A549 (cell line): Measurements from ENCODE around the gene INPP5B. TPM values are rescaled to one million over a fixed set of nuclear protein-coding genes. Genes with fewer than 3 reads are reported as not detected.
"Not testable (repeated sequence)": the region's sequence is repeated elsewhere in the genome, so short reads cannot be mapped to it uniquely, and the experiment has no call there.

Experiments
- ATAC-seq, 2 experiments: fragments of 200-7000 bp in 1 of 2; fragments of >200 bp in 1 of 2; cut with Nextera tagmentation in 1 of 2; cut with Tn5 transposase in 1 of 2; 3 replicates each; pipeline versions ENCODE4 v1.8.0 to v1.9.1; 2018 to 2020; ENCODE audit warnings: mild to moderate bottlenecking in 1 of 2, moderate library complexity in 1 of 2
- CTCF ChIA-PET: fragments of 300-600 bp; sonication (Branson Sonifier 250); formaldehyde crosslinking; extraction: SDS; loops from one replicate; lab custom pipeline; 2021; ENCODE audit warnings: antibody characterized with exemption, inconsistent platforms; lab: Yijun Ruan, JAX
- POLR2A ChIA-PET: fragments of 350-600 bp; formaldehyde crosslinking; extraction: SDS; loops from one replicate; lab custom pipeline; 2021; ENCODE audit warnings: antibody characterized with exemption, inconsistent platforms; lab: Yijun Ruan, JAX
- DNase-seq, 2 experiments: peaks; one replicate each; pipeline versions ENCODE4 v3.0.0 to v3.0.0-alpha.2; 2011 to 2016; ENCODE audit warnings: low read depth in 1 of 2, low spot score in 1 of 2
- FAIRE-seq: peaks from 2 replicates; lab custom pipeline; 2011; peaks lifted over from hg19 to GRCh38; lab: Jason Lieb, UNC
- H3K27ac ChIP-seq, 2 experiments: fragments of >200 bp; sonication (Bioruptor Twin); formaldehyde crosslinking; 3 replicates each; pipeline ENCODE4 v1.5.1; 2016 to 2017
- H3K4me1 ChIP-seq: fragments of >200 bp; sonication (Bioruptor Twin); formaldehyde crosslinking; 3 replicates; pipeline ENCODE4 v1.6.1; 2016
- H3K4me2 ChIP-seq: fragments of >200 bp; sonication (Bioruptor Twin); formaldehyde crosslinking; 3 replicates; pipeline ENCODE4 v1.6.1; 2016
- H3K4me3 ChIP-seq: fragments of >200 bp; sonication (Bioruptor Twin); formaldehyde crosslinking; 3 replicates; pipeline ENCODE4 v1.5.1; 2016
- H3K9me3 ChIP-seq: fragments of >200 bp; sonication (Bioruptor Twin); formaldehyde crosslinking; 3 replicates; pipeline ENCODE4 v1.6.1; 2016
- BCL3 ChIP-seq: fragments of >200 bp; sonication (Bioruptor Twin); formaldehyde crosslinking; IDR thresholded peaks from 3 replicates; pipeline ENCODE4 v1.6.1; 2016
- CBX8 ChIP-seq: fragments of 200-600 bp; sonication (generic); IDR thresholded peaks from 2 replicates; pipeline ENCODE4 v1.6.1; 2016
- CEBPB ChIP-seq, 2 experiments: fragments of >200 bp in 1 of 2; sonication (Bioruptor Twin) in 1 of 2; formaldehyde crosslinking in 1 of 2; IDR thresholded peaks; 2 replicates each; pipeline ENCODE4 v1.6.1; 2012 to 2016
- CHD4 ChIP-seq: fragments of 200-600 bp; sonication (generic); IDR thresholded peaks from 2 replicates; pipeline ENCODE4 v1.6.1; 2016; ENCODE audit warnings: antibody characterized with exemption, mild to moderate bottlenecking, borderline replicate concordance
- E2F6 ChIP-seq: IDR thresholded peaks from 2 replicates; pipeline ENCODE4 v1.6.1; 2012; ENCODE audit warnings: low read depth, borderline replicate concordance
- ELK1 ChIP-seq: fragments of 150-350 bp; IDR thresholded peaks from 2 replicates; pipeline ENCODE4 v1.6.1; 2014; ENCODE audit warnings: low read depth, mild to moderate bottlenecking, low read length
- ESRRA ChIP-seq: fragments of 150-350 bp; IDR thresholded peaks from 2 replicates; pipeline ENCODE4 v1.6.1; 2014; ENCODE audit warnings: mild to moderate bottlenecking, low read length, borderline replicate concordance
- FOSB ChIP-seq: fragments of 250-450 bp; sonication (Bioruptor Pico); IDR thresholded peaks from 2 replicates; pipeline ENCODE4 v1.5.0; 2020; ENCODE audit warnings: mild to moderate bottlenecking, moderate library complexity
- FOXS1 ChIP-seq: fragments of 250-450 bp; sonication (Bioruptor Pico); IDR thresholded peaks from 2 replicates; pipeline ENCODE4 v1.5.0; 2020; ENCODE audit warnings: mild to moderate bottlenecking, moderate library complexity
- GATA3 ChIP-seq: IDR thresholded peaks from 2 replicates; pipeline ENCODE4 v1.6.1; 2012; ENCODE audit warnings: borderline replicate concordance
- HEYL ChIP-seq: fragments of 250-450 bp; sonication (Bioruptor Pico); IDR thresholded peaks from 2 replicates; pipeline ENCODE4 v1.8.0; 2021; ENCODE audit warnings: mild to moderate bottlenecking, moderate library complexity
- HOXB13 ChIP-seq: fragments of 250-450 bp; sonication (Bioruptor Pico); IDR thresholded peaks from 2 replicates; pipeline ENCODE4 v1.5.0; 2020; ENCODE audit warnings: low read depth, mild to moderate bottlenecking, moderate library complexity
- HOXB5 ChIP-seq: fragments of 250-450 bp; sonication (Bioruptor Pico); IDR thresholded peaks from 2 replicates; pipeline ENCODE4 v1.5.0; 2020; ENCODE audit warnings: mild to moderate bottlenecking, moderate library complexity
- JUN ChIP-seq, 2 experiments: fragments of >200 bp; sonication (Bioruptor Twin); formaldehyde crosslinking; IDR thresholded peaks; 2 replicates in 1 of 2; 3 replicates in 1 of 2; pipeline ENCODE4 v1.6.1; 2016 to 2017
- JUNB ChIP-seq: fragments of >200 bp; sonication (Bioruptor Twin); formaldehyde crosslinking; IDR thresholded peaks from 2 replicates; pipeline ENCODE4 v1.6.1; 2016
- KDM1A ChIP-seq: fragments of 200-600 bp; sonication (generic); IDR thresholded peaks from 2 replicates; pipeline ENCODE4 v1.6.1; 2016; ENCODE audit warnings: low read depth, mild to moderate bottlenecking
- KDM5A ChIP-seq: fragments of 200-600 bp; sonication (generic); IDR thresholded peaks from 2 replicates; pipeline ENCODE4 v1.6.1; 2016; ENCODE audit warnings: antibody characterized with exemption, mild to moderate bottlenecking
- MAX ChIP-seq: IDR thresholded peaks from 2 replicates; pipeline ENCODE4 v1.6.1; 2012
- NR3C1 ChIP-seq: fragments of >200 bp; sonication (Bioruptor Twin); formaldehyde crosslinking; IDR thresholded peaks from 3 replicates; pipeline ENCODE4 v1.6.1; 2017
- PBX3 ChIP-seq: IDR thresholded peaks from 2 replicates; pipeline ENCODE4 v1.6.1; 2012
- RNF2 ChIP-seq: fragments of 200-600 bp; sonication (generic); IDR thresholded peaks from 2 replicates; pipeline ENCODE4 v1.6.1; 2016; ENCODE audit warnings: low read depth, mild to moderate bottlenecking, antibody characterized with exemption, moderate library complexity, borderline replicate concordance
- SREBF2 ChIP-seq: fragments of 450-650 bp; IDR thresholded peaks from 2 replicates; pipeline ENCODE4 v1.6.1; 2014; ENCODE audit warnings: mild to moderate bottlenecking, moderate library complexity
- ZC3H11A ChIP-seq: fragments of 450-650 bp; IDR thresholded peaks from 2 replicates; pipeline ENCODE4 v1.6.1; 2014; ENCODE audit warnings: antibody characterized with exemption, mild to moderate bottlenecking
- ZNF302 ChIP-seq: fragments of 250-450 bp; sonication (Bioruptor Pico); IDR thresholded peaks from 2 replicates; pipeline ENCODE4 v1.9.0; 2021; ENCODE audit warnings: inconsistent platforms, mild to moderate bottlenecking, moderate library complexity
- ZSCAN20 ChIP-seq: fragments of 250-450 bp; sonication (Bioruptor Pico); IDR thresholded peaks from 2 replicates; pipeline ENCODE4 v1.8.0; 2022; ENCODE audit warnings: mild to moderate bottlenecking, moderate library complexity
- WGBS: methylation state at CpG from one replicate; pipeline ENCODE4 v1.1.6; 2017; ENCODE audit errors: missing lambda C conversion rate; 5-methylcytosine and 5-hydroxymethylcytosine counted together
- polyA plus RNA-seq, 4 experiments: library from polyadenylated mRNA; depleted of rRNA in 3 of 4; stranded (reverse); fragments of >200 nt; fragmentation: RNase III in 1 of 4; extraction: RNeasy Plus Mini Kit Qiagen cat#74134 plus additional on column Dnase treatment in 1 of 4; gene quantifications; 2 replicates in 3 of 4; 3 replicates in 1 of 4; pipeline ENCODE4 v1.2.3, GENCODE V29; 2011 to 2017

Gene INPP5B
- polyA plus RNA-seq, 2 of the 4 experiments (the other 2 are of a cell fraction) = 4.9 to 11.1 TPM

- TF ChIP-seq CEBPB (IDR thresholded peaks at IDR 0.05) (no peak), NR3C1 (no peak), FOXS1 (no peak), HOXB13 (CRISPR knock-in tag) (no peak), JUNB (no peak), ESRRA (no peak), ZNF302 (CRISPR knock-in tag) (no peak), HOXB5 (CRISPR knock-in tag) (no peak), GATA3 (no peak)
These were observed 43.9 kb downstream of the INPP5B start (continued) for GRCh38 chr1:37902983-37903382.

GRCh38 chr1:37901893-37902225 is 45.0 kb downstream of the INPP5B start:
- TF ChIP-seq KDM5A = no peak
- ChIA-PET POLR2A (no interaction called here), CTCF (no interaction called here)
- DNase-seq (no peak), FAIRE-seq (no peak), ATAC-seq (no peak)
- Histone ChIP-seq H3K4me3 (no peak overlapping the region), H3K9me3 (no peaks in the 10 kb centered on the region), H3K4me1 (no peaks in the 10 kb centered on the region), H3K4me2 (no peak overlapping the region), H3K27ac (no peak overlapping the region)
- WGBS = 88% methylated on average over 6 of the region's 6 CpGs

- Histone ChIP-seq H3K4me2 (no peak overlapping the region), H3K4me3 (no peak overlapping the region), H3K9me3 (no peaks in the 10 kb centered on the region), H3K4me1 (no peaks in the 10 kb centered on the region), H3K27ac (no peak overlapping the region)
- FAIRE-seq = no peak
- ChIA-PET POLR2A (no interaction called here), CTCF (interaction anchor here (0.8 kb wide), 1 partner anchor 88 kb away, joined by 3 read pairs; no protein-coding TSS in a partner anchor)
- ATAC-seq = no peak
- TF ChIP-seq JUN (IDR thresholded peaks at IDR 0.05) (no peak), ZC3H11A (no peak)
- 69% methylated on average over 8 of the region's 8 CpGs for WGBS
- no peak for DNase-seq
These were observed 45.5 kb downstream of the INPP5B start for GRCh38 chr1:37901191-37901892.

- POLR2A ChIA-PET, CTCF ChIA-PET, H3K4me1 ChIP-seq, DNase-seq, H3K9me3 ChIP-seq, ATAC-seq, H3K4me3 ChIP-seq, H3K27ac ChIP-seq, H3K4me2 ChIP-seq, FAIRE-seq: not testable (repeated sequence)
- WGBS = 97% methylated on average over 3 of the region's 3 CpGs
These were observed 49.3 kb downstream of the INPP5B start for GRCh38 chr1:37897563-37897962.

- Histone ChIP-seq H3K4me2 (no peak overlapping the region), H3K4me1 (0 out of 3 replicates have a peak, but pooled peaks cover 3% of the 10 kb centered on the region), H3K9me3 (no peaks in the 10 kb centered on the region), H3K27ac (no peak overlapping the region), H3K4me3 (no peak overlapping the region)
- ATAC-seq (no peak), FAIRE-seq (no peak), DNase-seq (no peak)
- ChIA-PET POLR2A (no interaction called here), CTCF (interaction anchor here (1.4 kb wide), 1 partner anchor 18 kb away, joined by 6 read pairs; no protein-coding TSS in a partner anchor)
- 91% methylated on average over 2 of the region's 2 CpGs for WGBS
- TF ChIP-seq RNF2 (no peak), MAX (no peak), JUNB (no peak), CBX8 (no peak), HEYL (CRISPR knock-in tag) (no peak), E2F6 (no peak), CHD4 (no peak), SREBF2 (no peak), FOSB (CRISPR knock-in tag) (no peak), GATA3 (no peak), KDM1A (no peak), ELK1 (no peak), ZSCAN20 (CRISPR knock-in tag) (no peak), BCL3 (no peak), HOXB13 (CRISPR knock-in tag) (no peak), PBX3 (no peak)
These were observed 53.2 kb downstream of the INPP5B start for GRCh38 chr1:37893673-37894072.
